C4-2B (cell line): Measurements from ENCODE around the gene WDR90.

Experiments
- ZFX ChIP-seq: fragments of 450-650 bp; IDR thresholded peaks from 2 replicates; pipeline ENCODE4 v1.6.1; 2017
- TF ChIP-seq, protein P1 (sequence below): fragments of 450-650 bp; conservative IDR thresholded peaks from 2 replicates; pipeline ENCODE4 v1.5.1; 2017; ENCODE audit warnings: mild to moderate bottlenecking

DNA sequence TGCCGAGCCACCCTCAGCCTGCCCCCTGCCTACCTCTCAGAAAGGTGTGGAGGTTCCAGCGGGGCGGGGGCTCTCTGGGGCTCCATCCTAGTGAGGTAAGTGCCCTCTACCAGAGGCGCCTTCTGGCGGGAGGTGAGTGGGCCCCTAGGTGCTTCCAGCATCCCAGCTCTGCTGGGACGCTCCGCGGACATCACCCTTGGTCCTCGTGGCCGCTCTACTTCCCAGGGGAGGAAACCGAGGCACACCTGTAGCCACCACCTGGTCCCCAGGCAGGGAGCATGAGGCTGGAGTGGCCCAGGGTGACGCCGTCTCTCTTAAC lies 6.2 kb upstream of the WDR90 start:
- TF ChIP-seq, protein P1, sequence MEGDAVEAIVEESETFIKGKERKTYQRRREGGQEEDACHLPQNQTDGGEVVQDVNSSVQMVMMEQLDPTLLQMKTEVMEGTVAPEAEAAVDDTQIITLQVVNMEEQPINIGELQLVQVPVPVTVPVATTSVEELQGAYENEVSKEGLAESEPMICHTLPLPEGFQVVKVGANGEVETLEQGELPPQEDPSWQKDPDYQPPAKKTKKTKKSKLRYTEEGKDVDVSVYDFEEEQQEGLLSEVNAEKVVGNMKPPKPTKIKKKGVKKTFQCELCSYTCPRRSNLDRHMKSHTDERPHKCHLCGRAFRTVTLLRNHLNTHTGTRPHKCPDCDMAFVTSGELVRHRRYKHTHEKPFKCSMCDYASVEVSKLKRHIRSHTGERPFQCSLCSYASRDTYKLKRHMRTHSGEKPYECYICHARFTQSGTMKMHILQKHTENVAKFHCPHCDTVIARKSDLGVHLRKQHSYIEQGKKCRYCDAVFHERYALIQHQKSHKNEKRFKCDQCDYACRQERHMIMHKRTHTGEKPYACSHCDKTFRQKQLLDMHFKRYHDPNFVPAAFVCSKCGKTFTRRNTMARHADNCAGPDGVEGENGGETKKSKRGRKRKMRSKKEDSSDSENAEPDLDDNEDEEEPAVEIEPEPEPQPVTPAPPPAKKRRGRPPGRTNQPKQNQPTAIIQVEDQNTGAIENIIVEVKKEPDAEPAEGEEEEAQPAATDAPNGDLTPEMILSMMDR = no peak
- TF ChIP-seq ZFX = no peak
